Liver (tissue), 9 donors: ENCODE data around the gene LYPD3. TPM values are rescaled to one million over a fixed set of nuclear protein-coding genes. Genes with fewer than 3 reads are reported as not detected.

Source experiments
- DNase-seq: peaks from one replicate; pipeline ENCODE4 v3.0.0-alpha.2; 2017; ENCODE audit warnings: low spot score
- H3K27ac ChIP-seq, 2 donors: one replicate each; pipeline ENCODE4 v1.7.0; 2013; ENCODE audit warnings: inconsistent platforms in 2 of 2, low read length in 2 of 2, control low read depth in 1 of 2, low read depth in 1 of 2, mild to moderate bottlenecking in 1 of 2
- H3K27me3 ChIP-seq, 4 donors: one replicate each; pipeline versions ENCODE4 v1.6.1 to v1.7.0; 2013; ENCODE audit warnings: low read length in 3 of 4, inconsistent platforms in 1 of 4, mild to moderate bottlenecking in 1 of 4, moderate library complexity in 1 of 4; ENCODE audit not compliant: control insufficient read depth in 4 of 4, insufficient read depth in 4 of 4
- H3K36me3 ChIP-seq, 4 donors: one replicate each; pipeline versions ENCODE4 v1.6.1 to v1.7.0; 2013; ENCODE audit warnings: low read length in 3 of 4, mild to moderate bottlenecking in 3 of 4, low read depth in 1 of 4, moderate library complexity in 1 of 4; ENCODE audit not compliant: control insufficient read depth in 4 of 4, insufficient read depth in 3 of 4
- H3K4me1 ChIP-seq, 4 donors: one replicate each; pipeline versions ENCODE4 v1.6.1 to v1.7.0; 2013; ENCODE audit warnings: low read length in 3 of 4, mild to moderate bottlenecking in 3 of 4, moderate library complexity in 1 of 4; ENCODE audit not compliant: control insufficient read depth in 4 of 4, insufficient read depth in 4 of 4
- H3K4me3 ChIP-seq, 3 donors: one replicate each; pipeline versions ENCODE4 v1.6.1 to v1.7.0; 2013; ENCODE audit warnings: low read length in 3 of 3, control low read depth in 1 of 3, low read depth in 1 of 3, mild to moderate bottlenecking in 1 of 3
- H3K9ac ChIP-seq, 2 donors: one replicate each; pipeline ENCODE4 v1.7.0; 2013; ENCODE audit warnings: low read length in 2 of 2, mild to moderate bottlenecking in 2 of 2, moderate library complexity in 2 of 2, control low read depth in 1 of 2, low read depth in 1 of 2
- H3K9me3 ChIP-seq, 4 donors: one replicate each; pipeline versions ENCODE4 v1.6.1 to v1.7.0; 2013; ENCODE audit warnings: low read length in 3 of 4; ENCODE audit not compliant: control insufficient read depth in 4 of 4
- ATF3 ChIP-seq: IDR thresholded peaks from 2 replicates; pipeline ENCODE4 v1.6.1; 2016; ENCODE audit warnings: antibody characterized with exemption
- CTCF ChIP-seq: fragments of 150-350 bp; IDR thresholded peaks from 2 replicates; pipeline ENCODE4 v1.5.1; 2017; ENCODE audit warnings: improper control_type of control experiment, low read depth, low read length; ENCODE audit not compliant: missing input control
- FOXA1 ChIP-seq: IDR thresholded peaks from 2 replicates; pipeline ENCODE4 v1.6.1; 2016; ENCODE audit warnings: antibody characterized with exemption
- FOXA2 ChIP-seq: IDR thresholded peaks from 2 replicates; pipeline ENCODE4 v1.6.1; 2016; ENCODE audit warnings: antibody characterized with exemption
- GABPA ChIP-seq, 2 donors: IDR thresholded peaks in 1 of 2; conservative IDR thresholded peaks in 1 of 2; 2 replicates each; pipeline ENCODE4 v1.6.1; 2016; ENCODE audit warnings: antibody characterized with exemption in 2 of 2, mild to moderate bottlenecking in 1 of 2, moderate library complexity in 1 of 2
- HNF4A ChIP-seq, 2 donors: conservative IDR thresholded peaks; 2 replicates each; pipeline ENCODE4 v1.6.1; 2016; ENCODE audit warnings: antibody characterized with exemption in 2 of 2, mild to moderate bottlenecking in 2 of 2
- HNF4G ChIP-seq: IDR thresholded peaks from 2 replicates; pipeline ENCODE4 v1.6.1; 2016; ENCODE audit warnings: antibody characterized with exemption
- JUND ChIP-seq, 2 donors: IDR thresholded peaks; 2 replicates each; pipeline ENCODE4 v1.6.1; 2016; ENCODE audit warnings: antibody characterized with exemption in 2 of 2
- MAX ChIP-seq: IDR thresholded peaks from 2 replicates; pipeline ENCODE4 v1.6.1; 2016; ENCODE audit warnings: antibody characterized with exemption
- NR2F2 ChIP-seq: IDR thresholded peaks from 2 replicates; pipeline ENCODE4 v1.6.1; 2016; ENCODE audit warnings: antibody characterized with exemption
- RAD21 ChIP-seq, 2 donors: IDR thresholded peaks; 2 replicates each; pipeline ENCODE4 v1.6.1; 2016; ENCODE audit warnings: antibody characterized with exemption in 2 of 2, mild to moderate bottlenecking in 2 of 2
- REST ChIP-seq: IDR thresholded peaks from 2 replicates; pipeline ENCODE4 v1.6.1; 2016; ENCODE audit warnings: antibody characterized with exemption, mild to moderate bottlenecking
- RXRA ChIP-seq, 2 donors: IDR thresholded peaks; 2 replicates each; pipeline ENCODE4 v1.6.1; 2017 to 2018; ENCODE audit warnings: antibody characterized with exemption in 2 of 2, mild to moderate bottlenecking in 1 of 2
- SP1 ChIP-seq: IDR thresholded peaks from 2 replicates; pipeline ENCODE4 v1.6.1; 2018; ENCODE audit warnings: antibody characterized with exemption, mild to moderate bottlenecking
- TAF1 ChIP-seq: conservative IDR thresholded peaks from 2 replicates; pipeline ENCODE4 v1.6.1; 2016; ENCODE audit warnings: antibody characterized with exemption, mild to moderate bottlenecking
- YY1 ChIP-seq: IDR thresholded peaks from 2 replicates; pipeline ENCODE4 v1.6.1; 2016; ENCODE audit warnings: antibody characterized with exemption, mild to moderate bottlenecking
- ZBTB33 ChIP-seq: IDR thresholded peaks from 2 replicates; pipeline ENCODE4 v1.6.1; 2016; ENCODE audit warnings: antibody characterized with exemption
- WGBS: extraction: QIAGEN DNeasy Blood & Tissue Kit; methylation state at CpG from one replicate; pipeline ENCODE4 v1.1.7; 2013; 5-methylcytosine and 5-hydroxymethylcytosine counted together
- polyA plus RNA-seq, 2 donors: library from polyadenylated mRNA; stranded (reverse) in 1 of 2; unstranded in 1 of 2; fragments of 200-250 nt in 1 of 2; fragments of >200 nt in 1 of 2; fragmentation: Nextera tagmentation in 1 of 2; extraction: Ambion mirVana in 1 of 2; gene quantifications; one replicate each; pipeline versions ENCODE4 v1.2.1 to v1.2.3, GENCODE V29; 2013 to 2015
- total RNA-seq, 2 donors: library from RNA; depleted of rRNA; stranded (reverse); fragments of >200 nt; gene quantifications; one replicate each; pipeline ENCODE4 v1.2.3, GENCODE V29; 2014
- donor health status: healthy.
- donor health status: healthy.
- donor health status: healthy.
- donor health status: healthy.
- donor health status: healthy.

The LYPD3 gene
- total and polyA plus RNA-seq, 4 donors = 0.08 to 0.38 (median 0.18) TPM

GRCh38 chr19:43435775-43436174 is 29.6 kb downstream of the LYPD3 start:
- Histone ChIP-seq H3K27ac (no peak overlapping the region), H3K36me3 (no peaks in the 10 kb centered on the region), H3K9me3 (no peaks in the 10 kb centered on the region), H3K9ac (no peak overlapping the region), H3K4me1 (no peaks in the 10 kb centered on the region), H3K4me3 (no peak overlapping the region), H3K27me3 (no peaks in the 10 kb centered on the region)
- WGBS = 88% methylated on average over 3 of the region's 3 CpGs
- TF ChIP-seq FOXA1 (no peak), ATF3 (no peak), JUND (IDR thresholded peaks at IDR 0.05) (no peak), REST (no peak), ZBTB33 (no peak), RXRA (IDR thresholded peaks at IDR 0.05) (no peak), CTCF (no peak), HNF4A (conservative IDR thresholded peaks at IDR 0.05) (no peak), HNF4G (no peak), GABPA (IDR thresholded peaks at IDR 0.05 in 1 of 2, conservative IDR thresholded peaks at IDR 0.05 in 1 of 2) (no peak), RAD21 (IDR thresholded peaks at IDR 0.05) (no peak), TAF1 (no peak), NR2F2 (no peak), YY1 (no peak), FOXA2 (no peak), SP1 (no peak)
- DNase-seq = no peak

GRCh38 chr19:43433689-43434088 is 31.7 kb downstream of the LYPD3 start:
- no peak overlapping the region for H3K27ac ChIP-seq
- 88% methylated on average over 6 of the region's 6 CpGs for WGBS
- H3K4me3 ChIP-seq = no peak overlapping the region
- TF ChIP-seq HNF4A (conservative IDR thresholded peaks at IDR 0.05) (no peak), SP1 (no peak), RAD21 (IDR thresholded peaks at IDR 0.05) (no peak), RXRA (IDR thresholded peaks at IDR 0.05) (no peak), NR2F2 (no peak), ZBTB33 (no peak), MAX (no peak), JUND (IDR thresholded peaks at IDR 0.05) (no peak), CTCF (no peak)

More at GRCh38 chr19:43433689-43434088, 31.7 kb downstream of the LYPD3 start:
- DNase-seq = no peak
- Histone ChIP-seq H3K9ac (no peak overlapping the region), H3K9me3 (no peaks in the 10 kb centered on the region), H3K4me1 (no peaks in the 10 kb centered on the region), H3K36me3 (no peaks in the 10 kb centered on the region), H3K27me3 (no peaks in the 10 kb centered on the region)
